ENCODE results near the gene WTIP.
"Not testable (repeated sequence)": the region's sequence is repeated elsewhere in the genome, so short reads cannot be mapped to it uniquely, and the experiment has no call there.

DNA sequence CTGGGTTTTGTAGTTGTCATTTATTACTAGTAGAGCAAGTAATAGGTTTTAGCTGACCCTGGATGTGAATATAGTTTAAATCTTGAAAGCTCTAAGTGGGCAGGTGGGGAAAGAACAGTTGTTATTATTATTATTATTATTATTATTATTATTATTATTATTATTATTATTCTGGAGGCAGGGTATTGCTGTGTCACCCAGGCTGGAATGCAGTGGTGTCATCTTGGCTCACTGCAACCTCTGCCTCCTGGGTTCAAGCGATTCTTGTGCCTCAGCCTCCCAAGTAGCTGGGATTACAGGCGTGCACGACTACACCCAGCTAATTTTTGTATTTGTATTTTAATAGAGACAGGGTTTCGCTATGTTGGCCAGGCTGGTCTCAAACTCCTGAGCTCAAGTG lies 3.1 kb upstream of the WTIP start:
- TF ChIP-seq, protein P1, sequence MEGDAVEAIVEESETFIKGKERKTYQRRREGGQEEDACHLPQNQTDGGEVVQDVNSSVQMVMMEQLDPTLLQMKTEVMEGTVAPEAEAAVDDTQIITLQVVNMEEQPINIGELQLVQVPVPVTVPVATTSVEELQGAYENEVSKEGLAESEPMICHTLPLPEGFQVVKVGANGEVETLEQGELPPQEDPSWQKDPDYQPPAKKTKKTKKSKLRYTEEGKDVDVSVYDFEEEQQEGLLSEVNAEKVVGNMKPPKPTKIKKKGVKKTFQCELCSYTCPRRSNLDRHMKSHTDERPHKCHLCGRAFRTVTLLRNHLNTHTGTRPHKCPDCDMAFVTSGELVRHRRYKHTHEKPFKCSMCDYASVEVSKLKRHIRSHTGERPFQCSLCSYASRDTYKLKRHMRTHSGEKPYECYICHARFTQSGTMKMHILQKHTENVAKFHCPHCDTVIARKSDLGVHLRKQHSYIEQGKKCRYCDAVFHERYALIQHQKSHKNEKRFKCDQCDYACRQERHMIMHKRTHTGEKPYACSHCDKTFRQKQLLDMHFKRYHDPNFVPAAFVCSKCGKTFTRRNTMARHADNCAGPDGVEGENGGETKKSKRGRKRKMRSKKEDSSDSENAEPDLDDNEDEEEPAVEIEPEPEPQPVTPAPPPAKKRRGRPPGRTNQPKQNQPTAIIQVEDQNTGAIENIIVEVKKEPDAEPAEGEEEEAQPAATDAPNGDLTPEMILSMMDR (IDR thresholded peaks at IDR 0.05): not testable (repeated sequence)
- TF ChIP-seq POLR2A (IDR thresholded peaks at IDR 0.05): not testable (repeated sequence)

Data from body of pancreas (tissue), 4 donors.